A549 (cell line): ENCODE data around the gene CNTFR. TPM values are rescaled to one million over a fixed set of nuclear protein-coding genes. Genes with fewer than 3 reads are reported as not detected.

Source experiments
- ATAC-seq, 2 experiments: fragments of 200-7000 bp in 1 of 2; fragments of >200 bp in 1 of 2; cut with Nextera tagmentation in 1 of 2; cut with Tn5 transposase in 1 of 2; 3 replicates each; pipeline versions ENCODE4 v1.8.0 to v1.9.1; 2018 to 2020; ENCODE audit warnings: mild to moderate bottlenecking in 1 of 2, moderate library complexity in 1 of 2
- CTCF ChIA-PET: fragments of 300-600 bp; sonication (Branson Sonifier 250); formaldehyde crosslinking; extraction: SDS; loops from one replicate; lab custom pipeline; 2021; ENCODE audit warnings: antibody characterized with exemption, inconsistent platforms; lab: Yijun Ruan, JAX
- POLR2A ChIA-PET: fragments of 350-600 bp; formaldehyde crosslinking; extraction: SDS; loops from one replicate; lab custom pipeline; 2021; ENCODE audit warnings: antibody characterized with exemption, inconsistent platforms; lab: Yijun Ruan, JAX
- DNase-seq, 2 experiments: peaks; one replicate each; pipeline versions ENCODE4 v3.0.0 to v3.0.0-alpha.2; 2011 to 2016; ENCODE audit warnings: low read depth in 1 of 2, low spot score in 1 of 2
- FAIRE-seq: peaks from 2 replicates; lab custom pipeline; 2011; peaks lifted over from hg19 to GRCh38; lab: Jason Lieb, UNC
- H3K27ac ChIP-seq, 2 experiments: fragments of >200 bp; sonication (Bioruptor Twin); formaldehyde crosslinking; 3 replicates each; pipeline ENCODE4 v1.5.1; 2016 to 2017
- H3K4me1 ChIP-seq: fragments of >200 bp; sonication (Bioruptor Twin); formaldehyde crosslinking; 3 replicates; pipeline ENCODE4 v1.6.1; 2016
- H3K4me2 ChIP-seq: fragments of >200 bp; sonication (Bioruptor Twin); formaldehyde crosslinking; 3 replicates; pipeline ENCODE4 v1.6.1; 2016
- H3K4me3 ChIP-seq: fragments of >200 bp; sonication (Bioruptor Twin); formaldehyde crosslinking; 3 replicates; pipeline ENCODE4 v1.5.1; 2016
- H3K9me3 ChIP-seq: fragments of >200 bp; sonication (Bioruptor Twin); formaldehyde crosslinking; 3 replicates; pipeline ENCODE4 v1.6.1; 2016
- BHLHE40 ChIP-seq: IDR thresholded peaks from 2 replicates; pipeline ENCODE4 v1.6.1; 2012; ENCODE audit warnings: low read depth, low read length, inconsistent platforms
- CBX2 ChIP-seq: fragments of 200-600 bp; sonication (generic); IDR thresholded peaks from 2 replicates; pipeline ENCODE4 v1.6.1; 2016; ENCODE audit warnings: low read depth, mild to moderate bottlenecking, borderline replicate concordance
- CBX8 ChIP-seq: fragments of 200-600 bp; sonication (generic); IDR thresholded peaks from 2 replicates; pipeline ENCODE4 v1.6.1; 2016
- CHD4 ChIP-seq: fragments of 200-600 bp; sonication (generic); IDR thresholded peaks from 2 replicates; pipeline ENCODE4 v1.6.1; 2016; ENCODE audit warnings: antibody characterized with exemption, mild to moderate bottlenecking, borderline replicate concordance
- EHF ChIP-seq: fragments of 250-450 bp; sonication (Bioruptor Pico); IDR thresholded peaks from 2 replicates; pipeline ENCODE4 v1.5.0; 2020; ENCODE audit warnings: mild to moderate bottlenecking
- EHMT2 ChIP-seq: fragments of 200-600 bp; sonication (generic); IDR thresholded peaks from 2 replicates; pipeline ENCODE4 v1.6.1; 2016; ENCODE audit warnings: antibody characterized with exemption, low read depth, mild to moderate bottlenecking, moderate library complexity
- EP300 ChIP-seq, 2 experiments: fragments of >200 bp; sonication (Bioruptor Twin); formaldehyde crosslinking; IDR thresholded peaks; 2 replicates in 1 of 2; 3 replicates in 1 of 2; pipeline ENCODE4 v1.6.1; 2016 to 2017
- GATA3 ChIP-seq: IDR thresholded peaks from 2 replicates; pipeline ENCODE4 v1.6.1; 2012; ENCODE audit warnings: borderline replicate concordance
- HEYL ChIP-seq: fragments of 250-450 bp; sonication (Bioruptor Pico); IDR thresholded peaks from 2 replicates; pipeline ENCODE4 v1.8.0; 2021; ENCODE audit warnings: mild to moderate bottlenecking, moderate library complexity
- HOXA7 ChIP-seq: fragments of 250-450 bp; sonication (Bioruptor Pico); IDR thresholded peaks from 2 replicates; pipeline ENCODE4 v1.5.0; 2020; ENCODE audit warnings: mild to moderate bottlenecking, moderate library complexity
- HOXB5 ChIP-seq: fragments of 250-450 bp; sonication (Bioruptor Pico); IDR thresholded peaks from 2 replicates; pipeline ENCODE4 v1.5.0; 2020; ENCODE audit warnings: mild to moderate bottlenecking, moderate library complexity
- JUN ChIP-seq, 2 experiments: fragments of >200 bp; sonication (Bioruptor Twin); formaldehyde crosslinking; IDR thresholded peaks; 2 replicates in 1 of 2; 3 replicates in 1 of 2; pipeline ENCODE4 v1.6.1; 2016 to 2017
- KDM5A ChIP-seq: fragments of 200-600 bp; sonication (generic); IDR thresholded peaks from 2 replicates; pipeline ENCODE4 v1.6.1; 2016; ENCODE audit warnings: antibody characterized with exemption, mild to moderate bottlenecking
- MAFK ChIP-seq: fragments of 450-650 bp; IDR thresholded peaks from 2 replicates; pipeline ENCODE4 v1.6.1; 2014; ENCODE audit not compliant: partially characterized antibody
- MYC ChIP-seq: IDR thresholded peaks from 2 replicates; pipeline ENCODE4 v1.6.1; 2012; ENCODE audit warnings: mild to moderate bottlenecking, inconsistent platforms, low read length, improper control_type of control experiment, borderline replicate concordance
- NFE2L2 ChIP-seq: fragments of 150-350 bp; conservative IDR thresholded peaks from 2 replicates; pipeline ENCODE4 v1.6.1; 2014; ENCODE audit warnings: low read length
- NR3C1 ChIP-seq: fragments of >200 bp; sonication (Bioruptor Twin); formaldehyde crosslinking; IDR thresholded peaks from 3 replicates; pipeline ENCODE4 v1.6.1; 2017
- PHF8 ChIP-seq: fragments of 200-600 bp; sonication (generic); IDR thresholded peaks from 2 replicates; pipeline ENCODE4 v1.6.1; 2016; ENCODE audit warnings: low read depth, mild to moderate bottlenecking, antibody characterized with exemption, moderate library complexity, borderline replicate concordance
- POLR2AphosphoS2 ChIP-seq: conservative IDR thresholded peaks from 2 replicates; pipeline ENCODE4 v1.6.1; 2012; ENCODE audit warnings: low read length, improper control_type of control experiment, inconsistent platforms
- RAD21 ChIP-seq, 2 experiments: fragments of >200 bp in 1 of 2; sonication (Bioruptor Twin) in 1 of 2; formaldehyde crosslinking in 1 of 2; IDR thresholded peaks in 1 of 2; conservative IDR thresholded peaks in 1 of 2; 2 replicates in 1 of 2; 3 replicates in 1 of 2; pipeline ENCODE4 v1.6.1; 2012 to 2018; ENCODE audit warnings: inconsistent platforms in 1 of 2
- RCOR1 ChIP-seq: fragments of 150-350 bp; IDR thresholded peaks from 2 replicates; pipeline ENCODE4 v1.6.1; 2014; ENCODE audit warnings: antibody characterized with exemption, low read length, low read depth
- RNF2 ChIP-seq: fragments of 200-600 bp; sonication (generic); IDR thresholded peaks from 2 replicates; pipeline ENCODE4 v1.6.1; 2016; ENCODE audit warnings: low read depth, mild to moderate bottlenecking, antibody characterized with exemption, moderate library complexity, borderline replicate concordance
- SREBF2 ChIP-seq: fragments of 450-650 bp; IDR thresholded peaks from 2 replicates; pipeline ENCODE4 v1.6.1; 2014; ENCODE audit warnings: mild to moderate bottlenecking, moderate library complexity
- ZFP36 ChIP-seq: fragments of 450-650 bp; IDR thresholded peaks from 2 replicates; pipeline ENCODE4 v1.6.1; 2014; ENCODE audit warnings: borderline replicate concordance; ENCODE audit not compliant: partially characterized antibody
- WGBS: methylation state at CpG from one replicate; pipeline ENCODE4 v1.1.6; 2017; ENCODE audit errors: missing lambda C conversion rate; 5-methylcytosine and 5-hydroxymethylcytosine counted together
- polyA plus RNA-seq, 4 experiments: library from polyadenylated mRNA; depleted of rRNA in 3 of 4; stranded (reverse); fragments of >200 nt; fragmentation: RNase III in 1 of 4; extraction: RNeasy Plus Mini Kit Qiagen cat#74134 plus additional on column Dnase treatment in 1 of 4; gene quantifications; 2 replicates in 3 of 4; 3 replicates in 1 of 4; pipeline ENCODE4 v1.2.3, GENCODE V29; 2011 to 2017
- TF ChIP-seq, protein P1 (sequence below): fragments of 200-600 bp; sonication (generic); IDR thresholded peaks from 2 replicates; pipeline ENCODE4 v1.6.1; 2016; ENCODE audit warnings: antibody characterized with exemption, mild to moderate bottlenecking, moderate library complexity
- TF ChIP-seq, protein P2 (sequence below): fragments of >200 bp; sonication (Bioruptor Twin); formaldehyde crosslinking; IDR thresholded peaks from 3 replicates; pipeline ENCODE4 v1.5.1; 2016

CNTFR gene
- polyA plus RNA-seq, 2 of the 4 experiments (the other 2 are of a cell fraction), result 0.09 TPM; not detected in 1

DNA sequence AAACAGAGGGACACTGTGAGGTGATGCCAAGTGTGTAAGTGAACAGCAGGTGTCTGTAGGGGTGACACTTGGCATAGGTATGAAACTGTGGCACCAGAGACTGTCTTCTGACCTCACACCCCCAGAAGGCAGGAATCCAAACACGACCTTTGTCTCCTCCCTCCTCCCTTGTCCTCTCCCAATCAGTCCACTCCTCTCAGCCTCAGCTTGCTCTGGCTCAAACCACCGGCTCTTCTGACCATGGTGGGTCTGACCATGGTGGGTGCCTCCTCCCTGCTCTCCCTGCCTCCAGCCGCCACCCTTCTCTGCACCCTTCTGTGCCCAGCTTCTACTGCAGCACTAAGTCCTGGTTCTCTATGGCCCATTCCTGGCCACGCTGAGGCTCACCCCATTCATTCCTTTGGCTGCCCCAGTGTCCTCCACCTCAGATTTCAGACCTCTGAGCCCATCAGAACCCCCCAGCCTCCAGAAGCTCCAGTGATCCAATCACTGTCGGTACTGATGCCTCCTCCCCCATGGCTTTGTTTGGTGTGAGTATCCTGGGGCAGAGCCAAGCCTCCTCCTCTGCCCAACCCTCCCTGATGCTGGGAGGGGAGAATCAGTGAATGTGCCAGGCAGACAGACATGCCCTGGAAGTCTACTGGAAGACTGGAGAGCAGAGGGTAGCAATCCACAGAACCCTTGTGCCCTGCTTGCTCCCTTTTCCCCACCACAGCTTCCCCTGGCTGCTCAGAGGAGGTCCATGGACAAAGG, 41.1 kb upstream of the CNTFR start:
- DNase-seq (no peak), ATAC-seq (no peak), FAIRE-seq (no peak)
- WGBS, result 43% methylated on average over 5 of the region's 5 CpGs
- no peak overlapping the region for H3K4me3 ChIP-seq
- CTCF ChIA-PET, result interaction anchor here (1.5 to 13.3 kb wide), 4 partner anchors 10 to 111 kb away, joined by 3 to 429 read pairs (median 6); partner anchors contain the start of genes DCTN3 and RPP25L
- no peak overlapping the region for H3K27ac ChIP-seq
- TF ChIP-seq PHF8 (no peak), MAFK (no peak), POLR2AphosphoS2 (no peak), EHMT2 (no peak), RAD21 (conservative IDR thresholded peaks at IDR 0.05 in 1 of 2, IDR thresholded peaks at IDR 0.05 in 1 of 2) (no peak), SREBF2 (no peak), CBX8 (no peak), JUN (IDR thresholded peaks at IDR 0.05) (no peak), RCOR1 (no peak), CBX2 (no peak), ZFP36 (no peak), GATA3 (no peak), RNF2 (no peak), BHLHE40 (no peak), KDM5A (no peak)
- TF ChIP-seq, protein P1, sequence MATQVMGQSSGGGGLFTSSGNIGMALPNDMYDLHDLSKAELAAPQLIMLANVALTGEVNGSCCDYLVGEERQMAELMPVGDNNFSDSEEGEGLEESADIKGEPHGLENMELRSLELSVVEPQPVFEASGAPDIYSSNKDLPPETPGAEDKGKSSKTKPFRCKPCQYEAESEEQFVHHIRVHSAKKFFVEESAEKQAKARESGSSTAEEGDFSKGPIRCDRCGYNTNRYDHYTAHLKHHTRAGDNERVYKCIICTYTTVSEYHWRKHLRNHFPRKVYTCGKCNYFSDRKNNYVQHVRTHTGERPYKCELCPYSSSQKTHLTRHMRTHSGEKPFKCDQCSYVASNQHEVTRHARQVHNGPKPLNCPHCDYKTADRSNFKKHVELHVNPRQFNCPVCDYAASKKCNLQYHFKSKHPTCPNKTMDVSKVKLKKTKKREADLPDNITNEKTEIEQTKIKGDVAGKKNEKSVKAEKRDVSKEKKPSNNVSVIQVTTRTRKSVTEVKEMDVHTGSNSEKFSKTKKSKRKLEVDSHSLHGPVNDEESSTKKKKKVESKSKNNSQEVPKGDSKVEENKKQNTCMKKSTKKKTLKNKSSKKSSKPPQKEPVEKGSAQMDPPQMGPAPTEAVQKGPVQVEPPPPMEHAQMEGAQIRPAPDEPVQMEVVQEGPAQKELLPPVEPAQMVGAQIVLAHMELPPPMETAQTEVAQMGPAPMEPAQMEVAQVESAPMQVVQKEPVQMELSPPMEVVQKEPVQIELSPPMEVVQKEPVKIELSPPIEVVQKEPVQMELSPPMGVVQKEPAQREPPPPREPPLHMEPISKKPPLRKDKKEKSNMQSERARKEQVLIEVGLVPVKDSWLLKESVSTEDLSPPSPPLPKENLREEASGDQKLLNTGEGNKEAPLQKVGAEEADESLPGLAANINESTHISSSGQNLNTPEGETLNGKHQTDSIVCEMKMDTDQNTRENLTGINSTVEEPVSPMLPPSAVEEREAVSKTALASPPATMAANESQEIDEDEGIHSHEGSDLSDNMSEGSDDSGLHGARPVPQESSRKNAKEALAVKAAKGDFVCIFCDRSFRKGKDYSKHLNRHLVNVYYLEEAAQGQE, result no peak
- TF ChIP-seq, protein P2, sequence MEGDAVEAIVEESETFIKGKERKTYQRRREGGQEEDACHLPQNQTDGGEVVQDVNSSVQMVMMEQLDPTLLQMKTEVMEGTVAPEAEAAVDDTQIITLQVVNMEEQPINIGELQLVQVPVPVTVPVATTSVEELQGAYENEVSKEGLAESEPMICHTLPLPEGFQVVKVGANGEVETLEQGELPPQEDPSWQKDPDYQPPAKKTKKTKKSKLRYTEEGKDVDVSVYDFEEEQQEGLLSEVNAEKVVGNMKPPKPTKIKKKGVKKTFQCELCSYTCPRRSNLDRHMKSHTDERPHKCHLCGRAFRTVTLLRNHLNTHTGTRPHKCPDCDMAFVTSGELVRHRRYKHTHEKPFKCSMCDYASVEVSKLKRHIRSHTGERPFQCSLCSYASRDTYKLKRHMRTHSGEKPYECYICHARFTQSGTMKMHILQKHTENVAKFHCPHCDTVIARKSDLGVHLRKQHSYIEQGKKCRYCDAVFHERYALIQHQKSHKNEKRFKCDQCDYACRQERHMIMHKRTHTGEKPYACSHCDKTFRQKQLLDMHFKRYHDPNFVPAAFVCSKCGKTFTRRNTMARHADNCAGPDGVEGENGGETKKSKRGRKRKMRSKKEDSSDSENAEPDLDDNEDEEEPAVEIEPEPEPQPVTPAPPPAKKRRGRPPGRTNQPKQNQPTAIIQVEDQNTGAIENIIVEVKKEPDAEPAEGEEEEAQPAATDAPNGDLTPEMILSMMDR, result no peak
- H3K9me3 ChIP-seq, result no peaks in the 10 kb centered on the region
- H3K4me2 ChIP-seq, result peak overlapping the region; percentile 23; the same call in 2 of the 3 replicates
- peaks cover 16% of the 10 kb centered on the region; the same call in 2 of the 3 replicates for H3K4me1 ChIP-seq
- POLR2A ChIA-PET, result interaction anchor here (1.1 kb wide), 1 partner anchor 10 kb away, joined by 3 read pairs; the partner anchor contains the start of gene DCTN3

DNA sequence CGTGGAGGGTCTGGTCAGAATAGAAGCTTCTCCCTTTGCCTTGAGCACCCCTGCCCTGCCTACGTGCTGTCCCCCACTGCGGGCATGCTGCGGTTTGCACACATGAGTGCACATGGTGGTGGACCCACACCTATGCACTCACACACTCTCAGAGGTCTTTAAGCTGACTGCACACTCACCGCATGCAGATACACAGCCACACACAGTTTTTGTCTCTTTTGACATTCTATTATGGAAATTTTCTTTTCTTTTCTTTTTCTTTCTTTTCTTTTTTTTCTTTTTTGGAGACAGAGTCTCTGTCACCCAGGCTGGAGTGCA, 39.9 kb upstream of the CNTFR start:
- H3K4me3 ChIP-seq, result peak overlapping the region; percentile 49

More for the DNA sequence above, 39.9 kb upstream of the CNTFR start:
- ATAC-seq (peak; percentile 4 to 10; a peak in 3 of 6 replicates), FAIRE-seq (no peak), DNase-seq (no peak)
- CTCF ChIA-PET, result interaction anchor here (0.7 to 13.3 kb wide), 6 partner anchors 9 to 187 kb away, joined by 3 to 429 read pairs (median 6); partner anchors contain the start of genes DCTN3, RPP25L and SIGMAR1
- Histone ChIP-seq H3K9me3 (no peaks in the 10 kb centered on the region), H3K4me1 (peaks cover 13% of the 10 kb centered on the region; the same call in 1 of the 3 replicates), H3K4me2 (peak overlapping the region; percentile 95), H3K27ac (no peak overlapping the region)
- POLR2A ChIA-PET, result interaction anchor here (1.2 kb wide), 1 partner anchor 8 kb away, joined by 3 read pairs; no protein-coding TSS in a partner anchor
- WGBS, result 50% methylated on average over 5 of the region's 5 CpGs
- TF ChIP-seq NR3C1, result no peak
- no peak for TF ChIP-seq HOXB5 (CRISPR knock-in tag)
- no peak for TF ChIP-seq EP300 (IDR thresholded peaks at IDR 0.05)
- TF ChIP-seq EHF (CRISPR knock-in tag), result no peak
- TF ChIP-seq NFE2L2, result no peak
- no peak for TF ChIP-seq CHD4
- TF ChIP-seq HOXA7, result no peak
- TF ChIP-seq HEYL (CRISPR knock-in tag), result no peak
- TF ChIP-seq EHMT2, result no peak
- TF ChIP-seq MYC, result no peak
- TF ChIP-seq, all 56 proteins: peak for 0
